HG03159 (cell line): ENCODE results near the gene IRF9.
A peak's percentile ranks its signal among the peaks of the same experiment; 100 is the strongest.
"Not testable (repeated sequence)": the region's sequence is repeated elsewhere in the genome, so short reads cannot be mapped to it uniquely, and the experiment has no call there.

Experiments used
- ATAC-seq: cut with Tn5 transposase; IDR thresholded peaks from one replicate; pipeline ENCODE4 v1.9.1; 2021; ENCODE audit warnings: mild to moderate bottlenecking, moderate library complexity; ENCODE audit not compliant: unreplicated experiment

Gene IRF9

DNA sequence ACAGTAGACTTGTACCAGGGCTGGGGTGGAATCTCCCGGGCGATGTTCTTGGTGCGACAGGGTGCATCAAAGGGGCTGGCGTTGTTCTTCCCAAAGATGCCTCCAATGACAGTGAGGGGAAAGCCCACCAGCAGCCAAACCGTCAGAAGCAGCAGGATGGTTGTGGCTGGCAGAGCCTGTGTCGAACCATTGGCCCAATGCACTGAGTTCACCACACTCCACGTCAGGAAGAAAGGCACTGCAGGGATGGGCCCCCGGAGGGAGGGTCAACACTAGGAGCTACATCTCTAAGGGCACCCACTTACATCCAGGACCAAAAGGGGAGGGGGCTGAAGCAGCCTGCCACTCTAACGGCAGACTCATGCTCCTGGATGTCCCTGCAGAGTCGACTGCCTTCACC, 29.4 kb downstream of the IRF9 start:
- no peak for ATAC-seq

DNA sequence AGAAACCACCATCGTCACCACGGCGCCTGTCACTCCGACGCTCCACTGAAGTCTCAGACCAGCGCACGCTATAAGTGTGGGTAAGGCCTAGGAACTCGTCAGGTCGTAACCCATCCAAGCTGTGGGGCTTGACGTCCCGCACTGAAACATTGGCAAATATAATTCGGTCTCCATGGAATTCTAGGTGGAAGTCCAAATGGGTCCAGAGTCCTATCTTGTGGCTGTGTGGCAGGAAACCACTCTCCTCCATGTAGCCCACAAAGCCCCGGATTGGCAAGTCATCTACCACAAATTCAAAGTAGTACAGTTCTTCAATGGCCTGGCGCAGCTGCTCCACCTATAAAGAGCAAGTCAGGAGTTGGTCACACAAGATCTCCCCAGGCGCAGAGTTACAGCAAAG, 31.9 kb downstream of the IRF9 start:
- no peak for ATAC-seq

DNA sequence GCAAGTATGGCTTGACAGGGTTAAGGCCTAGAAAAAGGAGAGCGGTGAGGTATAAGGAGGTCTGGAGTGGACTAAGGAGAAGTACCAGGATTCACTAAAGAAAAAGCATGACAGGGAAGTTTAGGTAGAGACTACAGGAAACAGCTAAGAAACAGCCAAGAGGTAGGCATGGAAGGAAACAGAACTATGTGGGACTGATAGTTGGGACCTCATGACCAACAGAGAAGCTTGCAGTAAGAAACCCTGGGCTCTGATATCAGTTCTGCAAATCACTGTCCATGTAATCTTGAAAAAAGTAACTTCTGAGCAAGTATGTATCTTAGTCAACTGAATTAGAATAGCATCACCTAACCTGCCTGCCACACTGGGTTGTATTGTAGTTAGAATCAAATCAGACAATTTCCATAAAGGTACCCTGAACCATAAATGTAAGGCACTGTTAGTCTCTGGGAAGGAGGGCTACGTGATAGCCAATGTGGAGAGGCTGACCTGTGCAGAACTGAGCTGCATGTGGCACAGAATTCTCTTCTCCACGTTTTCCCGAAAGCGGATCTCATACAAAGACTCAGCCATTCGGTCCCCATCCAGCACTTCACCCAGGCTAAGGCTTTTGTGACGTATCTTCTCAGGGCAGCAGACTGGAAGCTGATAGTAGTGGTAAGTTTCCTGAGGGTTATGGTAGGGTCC, 33.3 kb downstream of the IRF9 start:
- no peak for ATAC-seq

DNA sequence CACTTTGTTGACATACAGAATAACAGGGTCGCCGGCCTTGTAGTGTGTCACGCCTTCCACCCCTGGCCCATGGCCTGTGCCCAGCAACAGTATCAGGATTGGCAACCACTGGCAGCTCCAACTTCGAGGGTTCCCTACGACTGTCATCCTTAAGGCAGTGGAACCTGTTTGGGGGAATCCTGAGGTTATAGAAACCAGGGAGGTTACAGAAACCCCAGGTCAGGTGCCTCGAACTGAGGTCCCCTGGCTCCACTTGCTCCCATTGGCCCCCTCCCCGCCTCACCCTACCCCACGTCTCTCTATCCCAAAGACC, 33.8 kb downstream of the IRF9 start:
- no peak for ATAC-seq

DNA sequence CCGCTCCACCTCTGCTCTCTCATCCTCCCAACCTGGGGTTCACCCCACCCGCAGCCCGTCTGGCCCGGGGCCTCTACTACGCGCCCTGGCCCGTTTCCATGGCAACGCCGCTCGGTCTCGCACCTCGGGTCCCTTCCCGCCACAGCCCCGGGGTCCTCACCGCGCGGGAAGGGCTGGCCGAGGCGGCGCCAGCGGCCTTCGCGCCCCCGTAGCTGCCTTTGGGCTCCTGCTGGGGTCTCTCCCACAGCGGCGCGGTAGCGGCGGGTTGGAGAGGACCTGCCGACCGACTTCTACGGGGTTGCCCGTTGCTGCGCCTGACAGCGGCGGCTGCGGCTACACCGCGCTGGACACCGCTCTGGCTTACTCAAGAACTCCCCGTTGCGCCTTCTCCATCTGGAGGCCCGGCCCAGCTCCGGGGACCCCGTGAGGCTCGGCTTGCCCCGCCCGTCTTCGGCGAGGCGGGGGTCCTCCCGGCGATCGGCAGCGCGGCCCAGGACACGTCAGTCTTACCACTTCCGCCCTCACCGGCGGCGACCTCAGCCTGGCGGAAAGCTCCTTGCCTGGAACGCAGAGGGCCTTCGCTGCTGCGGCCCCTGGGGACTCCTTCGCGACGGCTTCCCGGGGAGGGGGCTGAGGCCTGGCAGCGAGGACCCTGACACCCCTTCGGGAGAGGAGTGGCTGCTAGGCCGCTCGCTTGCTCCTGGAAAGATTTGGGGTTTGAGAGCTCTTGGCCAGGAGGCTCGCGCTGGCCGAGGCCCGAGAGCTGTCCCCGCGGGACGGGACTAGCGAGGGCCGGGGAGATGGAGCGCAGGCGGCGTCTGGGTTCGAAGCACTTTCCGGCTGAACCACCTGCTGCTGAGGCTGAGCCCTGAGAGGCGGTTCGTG, 34.4 kb downstream of the IRF9 start, which contains the start of gene TM9SF1:
Gene TM9SF1 (minus strand): TSS at position 256 of the 885 bp plus-strand sequence. CDS start 422 bp downstream, outside the sequence.
- peak; percentile 82 for ATAC-seq

DNA sequence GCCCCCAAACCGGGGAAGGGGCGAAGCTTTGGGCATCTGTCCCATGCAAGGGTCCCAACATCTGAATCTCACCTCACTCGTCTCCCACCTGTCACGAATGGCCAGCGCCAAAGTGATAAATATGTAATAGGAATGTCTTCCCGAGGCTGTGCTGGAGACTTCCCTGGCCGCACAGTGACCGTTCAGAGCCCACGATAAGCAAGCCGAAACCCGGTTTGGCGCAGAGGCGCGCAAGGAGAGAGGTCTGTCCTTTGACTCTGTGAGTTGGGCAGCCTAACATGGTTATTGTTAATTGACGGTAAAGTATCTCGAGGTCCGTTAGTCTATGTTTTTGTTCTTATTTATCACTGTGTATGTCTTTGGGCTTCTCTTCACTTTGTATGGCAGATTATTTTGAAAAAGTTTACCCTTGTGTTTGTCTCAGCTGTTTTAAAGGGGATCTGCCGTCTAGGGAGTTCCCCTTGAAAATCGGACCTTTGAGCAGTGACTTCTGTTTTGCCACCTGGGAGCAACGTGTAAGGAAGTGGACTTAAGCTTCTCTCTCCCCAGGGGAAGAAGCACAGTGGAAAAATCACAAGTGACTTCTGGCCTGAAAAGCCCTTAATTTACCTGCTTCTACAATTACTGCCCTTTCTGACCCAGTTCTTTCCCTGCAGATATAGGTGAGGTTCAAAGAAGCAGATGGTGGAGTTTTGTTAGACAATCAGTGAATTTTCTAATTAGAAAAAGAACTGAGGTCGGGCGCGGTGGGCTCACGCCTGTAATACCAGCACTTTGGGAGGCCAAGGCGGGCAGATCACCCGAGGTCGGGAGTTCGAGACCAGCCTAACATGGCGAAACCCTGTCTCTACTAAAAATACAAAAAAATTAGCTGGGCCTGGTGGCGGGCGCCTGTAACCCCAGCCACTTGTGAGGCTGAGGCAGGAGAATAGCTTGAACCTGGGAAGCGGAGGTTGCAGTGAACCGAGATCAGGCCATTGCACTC, 35.3 kb downstream of the IRF9 start:
- peak; percentile 15 for ATAC-seq

DNA sequence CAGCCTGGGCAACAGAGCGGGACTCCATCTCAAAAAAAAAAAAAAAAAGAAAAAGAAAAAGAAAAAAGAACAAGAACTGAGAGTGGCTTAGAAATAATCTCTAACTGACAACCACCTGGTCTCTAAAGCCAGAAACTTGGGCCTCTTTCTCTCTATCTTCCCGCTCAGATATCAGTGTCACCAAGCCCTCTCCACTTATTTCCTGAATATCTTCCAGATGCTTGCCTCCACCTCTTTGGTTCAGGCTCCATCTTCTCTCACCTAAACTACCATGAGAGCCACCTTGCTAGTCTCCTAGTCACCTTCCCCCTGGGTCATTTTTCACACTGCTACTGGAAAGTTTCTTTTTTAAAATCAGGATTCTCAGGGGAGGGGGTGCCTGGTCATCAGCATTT, 36.0 kb downstream of the IRF9 start:
- no peak for ATAC-seq

DNA sequence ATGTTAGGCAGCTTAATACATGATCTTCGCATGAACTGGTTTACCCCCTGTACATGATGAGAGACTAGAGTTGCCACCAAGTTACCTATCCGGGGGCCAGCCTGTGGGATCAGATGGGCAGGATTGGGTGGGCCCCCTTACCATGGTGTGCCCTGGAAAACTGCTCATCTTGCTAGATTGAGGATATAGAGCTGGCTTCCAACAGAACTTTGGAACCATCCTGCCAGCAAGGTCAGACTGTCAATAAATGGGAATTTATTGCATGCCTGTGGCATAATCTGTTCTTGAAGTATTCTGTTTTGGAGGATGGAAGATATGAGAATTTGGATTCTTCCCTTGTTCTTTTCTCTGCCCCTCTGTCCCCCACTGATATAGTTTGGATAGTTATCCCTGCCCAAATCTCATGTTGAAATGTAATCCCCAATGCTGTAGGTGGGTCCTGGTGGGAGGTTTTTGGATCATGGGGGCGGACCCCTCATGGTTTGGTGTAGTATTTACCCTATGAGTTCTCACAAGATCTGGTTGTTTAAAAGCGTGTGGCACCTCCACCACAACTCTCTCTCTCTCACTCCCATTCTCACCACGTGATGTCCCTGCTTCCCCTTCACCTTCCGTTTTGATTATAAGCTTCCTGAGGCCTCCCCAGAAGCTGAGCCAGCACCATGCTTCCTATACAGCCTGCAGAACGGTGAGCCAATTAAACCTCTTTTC, 37.9 kb downstream of the IRF9 start:
- ATAC-seq, result no peak

DNA sequence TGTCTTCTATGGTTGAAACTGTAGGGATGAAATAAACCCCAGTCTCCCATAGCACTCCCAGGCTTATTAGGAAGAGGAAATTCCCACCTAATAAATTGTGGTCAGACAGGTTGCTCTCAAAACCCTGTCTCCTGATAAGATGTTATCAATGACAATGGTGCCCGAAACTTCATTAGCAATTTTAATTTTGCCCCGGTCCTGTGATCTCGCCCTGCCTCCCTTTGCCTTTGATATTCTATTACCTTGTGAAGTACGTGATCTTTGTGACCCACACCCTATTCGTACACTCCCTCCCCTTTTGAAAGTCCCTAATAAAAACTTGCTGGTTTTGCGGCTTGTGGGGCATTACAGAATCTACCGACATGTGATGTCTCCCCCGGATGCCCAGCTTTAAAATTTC, 41.5 kb downstream of the IRF9 start:
- ATAC-seq, result not testable (repeated sequence)

DNA sequence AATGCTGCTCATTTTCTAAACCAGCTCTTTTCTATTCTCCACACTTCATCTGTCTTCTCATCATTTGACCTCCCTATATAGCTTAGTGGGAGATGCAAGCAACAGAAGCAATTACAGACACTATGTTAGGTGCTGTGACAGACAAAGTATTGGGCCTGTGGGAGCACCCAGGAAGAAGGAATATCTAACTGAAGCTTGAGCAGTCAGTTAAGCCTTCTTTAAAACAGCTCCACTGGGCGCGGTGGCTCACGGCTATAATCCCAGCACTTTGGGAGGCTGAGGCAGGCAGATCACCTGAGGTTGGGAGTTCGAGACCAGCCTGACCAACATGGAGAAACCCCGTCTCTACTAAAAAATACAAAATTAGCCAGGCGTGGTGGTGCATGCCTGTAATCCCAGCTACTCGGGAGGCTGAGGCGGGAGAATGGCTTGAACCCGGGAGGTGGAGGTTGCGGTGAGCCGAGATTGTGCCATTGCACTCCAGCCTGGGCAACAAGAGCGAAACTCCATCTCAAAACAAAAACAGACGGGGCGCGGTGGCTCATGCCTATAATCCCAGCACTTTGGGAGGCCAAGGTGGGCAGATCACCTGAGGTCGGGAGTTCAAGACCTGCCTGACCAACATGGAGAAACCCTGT, 42.3 kb downstream of the IRF9 start:
- not testable (repeated sequence) for ATAC-seq

DNA sequence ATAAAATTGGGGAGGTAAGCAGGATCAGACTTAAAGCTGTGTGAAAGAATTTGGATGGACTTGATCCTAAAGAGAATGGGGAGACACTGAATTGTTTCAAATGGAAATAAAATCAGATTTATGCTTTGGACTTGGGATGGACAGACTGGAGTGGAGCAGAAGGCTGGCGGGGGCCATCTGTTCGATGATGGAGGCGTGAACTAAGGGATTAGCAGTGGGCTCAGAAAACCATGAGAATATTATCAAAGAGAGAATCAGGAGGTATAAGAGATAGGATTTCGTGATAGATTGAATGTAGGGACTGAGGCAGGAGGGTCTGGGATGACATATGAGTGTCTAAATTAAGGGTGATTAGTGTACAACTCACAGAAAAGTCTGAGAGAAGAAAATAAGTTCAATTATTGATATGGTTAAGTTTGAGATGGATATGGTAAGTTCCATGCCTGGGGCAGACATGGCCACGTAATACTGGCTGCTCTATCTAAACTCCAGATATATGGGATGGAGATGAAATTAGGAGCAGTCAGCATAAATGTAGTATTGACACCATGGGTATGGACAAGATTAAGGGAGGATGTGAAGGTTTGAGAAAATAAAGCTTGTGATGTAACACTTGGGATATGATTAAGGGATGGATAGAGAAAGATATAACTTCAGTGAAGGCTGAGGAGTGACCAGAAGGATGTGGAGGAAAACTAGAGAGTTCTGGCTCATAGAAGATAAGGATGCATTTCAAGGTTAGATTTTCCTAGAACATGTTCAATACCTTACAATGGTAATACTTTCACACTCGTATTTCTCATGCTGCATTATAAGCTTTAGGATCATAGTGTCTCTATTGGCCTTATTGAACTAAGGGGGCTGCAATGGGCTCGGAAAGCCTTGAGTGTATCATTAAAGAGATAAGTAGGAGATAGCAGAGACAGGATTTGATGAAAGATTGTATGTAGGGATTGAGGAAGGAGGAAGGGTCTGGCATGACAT, 43.4 kb downstream of the IRF9 start:
- ATAC-seq, result no peak

DNA sequence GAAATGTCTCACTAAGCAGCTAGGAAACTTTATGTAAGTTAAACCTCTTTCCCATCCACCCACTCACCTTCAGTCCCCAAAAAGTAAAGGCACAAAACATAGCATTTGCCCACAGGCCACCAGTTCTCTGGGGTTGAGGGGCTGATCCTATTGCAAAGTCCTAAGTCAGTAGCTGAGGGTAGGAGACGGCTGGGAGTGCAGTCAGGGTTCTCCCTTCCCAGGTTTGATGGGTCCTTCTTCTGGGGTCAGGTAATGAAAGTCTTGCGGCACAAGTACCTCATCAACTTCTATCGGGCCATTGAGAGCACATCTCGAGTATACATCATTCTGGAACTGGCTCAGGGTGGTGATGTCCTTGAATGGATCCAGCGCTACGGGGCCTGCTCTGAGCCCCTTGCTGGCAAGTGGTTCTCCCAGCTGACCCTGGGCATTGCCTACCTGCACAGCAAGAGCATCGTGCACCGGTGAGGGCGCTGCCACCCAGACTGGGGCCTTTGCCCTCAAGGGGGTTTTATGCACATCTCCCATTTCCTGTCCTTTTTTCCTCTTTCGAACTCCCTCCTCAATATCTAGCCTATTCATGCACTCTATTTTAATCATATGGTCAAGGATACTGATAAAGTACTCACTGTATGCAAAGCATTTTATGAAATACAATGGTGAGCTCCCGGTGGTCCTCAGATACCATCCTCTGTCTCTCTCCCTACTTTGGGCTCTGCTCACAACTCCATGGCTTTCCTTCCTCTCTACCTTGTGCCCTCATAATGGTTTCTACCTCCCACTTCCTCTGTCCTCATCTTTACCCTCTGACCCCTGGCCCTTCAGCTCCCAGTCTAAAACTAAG, 45.4 kb downstream of the IRF9 start:
- ATAC-seq, result no peak

DNA sequence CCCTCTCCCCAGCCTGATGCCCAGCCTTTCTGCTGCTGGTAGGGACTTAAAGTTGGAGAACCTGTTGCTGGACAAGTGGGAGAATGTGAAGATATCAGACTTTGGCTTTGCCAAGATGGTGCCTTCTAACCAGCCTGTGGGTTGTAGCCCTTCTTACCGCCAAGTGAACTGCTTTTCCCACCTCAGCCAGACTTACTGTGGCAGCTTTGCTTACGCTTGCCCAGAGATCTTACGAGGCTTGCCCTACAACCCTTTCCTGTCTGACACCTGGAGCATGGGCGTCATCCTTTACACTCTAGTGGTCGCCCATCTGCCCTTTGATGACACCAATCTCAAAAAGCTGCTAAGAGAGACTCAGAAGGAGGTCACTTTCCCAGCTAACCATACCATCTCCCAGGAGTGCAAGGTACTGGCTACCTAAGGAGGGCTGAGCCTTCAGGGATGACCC, 46.1 kb downstream of the IRF9 start:
- no peak for ATAC-seq

DNA sequence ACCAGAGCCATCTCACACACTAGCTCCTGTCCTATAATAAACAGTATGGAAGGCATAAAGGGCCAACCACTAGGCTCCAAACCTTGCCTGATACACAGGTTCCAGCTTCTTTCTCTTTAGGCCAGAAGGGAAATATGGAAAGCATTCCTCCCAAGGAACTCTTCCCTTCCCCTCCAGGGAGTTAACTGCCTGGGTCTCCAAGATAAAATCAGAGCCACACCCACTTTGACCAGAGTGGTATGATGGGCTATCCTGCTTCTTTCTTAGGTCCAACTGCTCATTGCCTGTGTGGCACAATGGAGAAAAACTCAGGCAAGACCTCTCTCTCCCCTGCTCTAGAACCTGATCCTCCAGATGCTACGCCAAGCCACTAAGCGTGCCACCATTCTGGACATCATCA, 46.6 kb downstream of the IRF9 start:
- no peak for ATAC-seq

DNA sequence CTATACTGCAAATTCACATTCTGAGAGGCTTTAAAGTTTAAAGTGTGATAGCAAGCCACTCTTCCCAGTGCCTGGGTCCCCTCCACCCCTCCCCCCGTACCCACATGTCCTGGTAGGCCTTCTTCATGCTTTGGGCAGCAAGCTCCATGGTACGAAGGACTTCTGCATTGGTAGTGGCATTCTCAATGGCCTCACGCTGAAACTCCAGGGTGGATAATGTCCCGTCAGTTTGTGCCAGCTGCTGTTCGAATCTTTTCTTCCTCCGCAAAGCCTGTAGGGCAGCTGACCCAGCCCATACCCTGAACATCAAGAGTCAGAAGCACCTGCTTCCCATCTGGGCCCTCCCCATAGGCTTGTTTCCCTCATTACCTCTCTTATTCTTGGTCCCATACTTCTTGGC, 50.2 kb downstream of the IRF9 start:
- ATAC-seq, result no peak

DNA sequence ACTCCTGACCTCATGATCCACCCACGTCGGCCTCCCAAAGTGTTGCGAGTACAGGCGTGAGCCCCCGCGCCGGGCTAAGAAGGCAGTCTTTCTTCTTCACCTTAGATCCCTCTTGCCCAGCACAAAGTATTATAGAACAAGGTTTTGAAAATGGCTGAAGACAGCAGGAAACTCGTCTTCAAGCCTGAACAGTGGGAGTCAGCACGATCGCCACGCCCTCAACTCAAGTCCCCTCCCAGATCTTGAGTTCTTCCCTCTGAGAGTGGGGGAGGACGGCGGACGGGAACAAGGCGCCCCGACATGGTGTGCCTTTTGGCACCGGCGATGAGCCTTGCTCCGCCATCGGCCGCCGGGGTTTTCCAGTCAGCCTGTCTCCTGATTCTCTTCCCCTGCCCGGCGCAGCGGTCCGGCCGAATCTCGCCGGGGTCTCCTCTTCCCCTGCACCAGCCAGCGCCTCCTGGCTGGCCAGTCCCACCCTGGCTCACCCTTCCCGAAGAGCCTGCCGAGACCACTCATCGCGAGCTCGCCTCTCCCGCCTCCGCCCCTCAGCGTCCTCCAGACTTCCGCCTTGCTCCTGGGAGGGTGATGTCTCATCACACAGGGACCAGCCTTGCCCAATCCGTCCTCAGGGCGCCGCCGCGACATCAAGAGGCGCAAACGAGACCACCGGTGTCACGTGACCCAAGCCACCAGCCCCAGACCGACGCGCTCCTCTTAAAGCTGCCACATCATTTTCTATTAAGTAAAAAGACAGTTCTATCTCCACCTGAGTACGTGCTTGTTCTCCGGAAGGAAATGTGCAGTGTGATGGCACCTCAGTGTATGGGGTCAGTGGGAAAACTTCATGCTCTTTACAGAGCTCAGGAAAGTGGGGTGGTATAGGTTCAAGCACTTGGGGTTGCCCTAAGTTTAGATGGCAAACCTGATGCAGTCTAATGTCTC, 52.1 kb downstream of the IRF9 start, which contains the start of gene CHMP4A:
Gene CHMP4A (minus strand): TSS at position 565 of the 942 bp plus-strand sequence. CDS start 49 bp downstream, at position 516.
- ATAC-seq, result peak; percentile 73
